ENCODE measurements around the gene CLRN1.

- TF ChIP-seq CTCF (IDR thresholded peaks at IDR 0.05) (peak in 5 of 6 experiments; percentile 24 to 59 (median 41)), POLR2A (IDR thresholded peaks at IDR 0.05) (no peak), POLR2AphosphoS5 (IDR thresholded peaks at IDR 0.05) (no peak), EP300 (IDR thresholded peaks at IDR 0.05) (no peak)
These were observed 46.8 kb downstream of the CLRN1 start for GRCh38 chr3:150925751-150926201.
